Keratinocyte (primary cell): ENCODE results near the gene HOXA6. TPM values are rescaled to one million over a fixed set of nuclear protein-coding genes. Genes with fewer than 3 reads are reported as not detected.
A peak's percentile ranks its signal among the peaks of the same experiment; 100 is the strongest.

Source experiments
- DNase-seq: peaks from one replicate; pipeline ENCODE4 v3.0.0-alpha.2; 2011; ENCODE audit warnings: low read depth, missing footprints, low spot score
- FAIRE-seq: peaks from 2 replicates; lab custom pipeline; 2011; peaks lifted over from hg19 to GRCh38; lab: Jason Lieb, UNC
- H2AFZ ChIP-seq: 2 replicates; pipeline ENCODE4 v1.6.0; 2012; ENCODE audit warnings: low read length, control low read depth, inconsistent platforms; ENCODE audit not compliant: control insufficient read depth
- H3K27ac ChIP-seq: 2 replicates; pipeline ENCODE4 v1.5.1; 2011; ENCODE audit warnings: low read length; ENCODE audit not compliant: control insufficient read depth, insufficient read depth
- H3K27me3 ChIP-seq: 3 replicates; pipeline ENCODE4 v1.6.0; 2011; ENCODE audit warnings: low read length; ENCODE audit not compliant: control insufficient read depth, insufficient read depth; ENCODE audit errors: extremely low read depth
- H3K36me3 ChIP-seq, 2 experiments: 2 replicates in 1 of 2; 3 replicates in 1 of 2; pipeline ENCODE4 v1.5.1; 2011; ENCODE audit warnings: low read length in 2 of 2, mild to moderate bottlenecking in 1 of 2; ENCODE audit not compliant: control insufficient read depth in 2 of 2, insufficient read depth in 2 of 2; ENCODE audit errors: extremely low read depth in 1 of 2
- H3K4me1 ChIP-seq: 3 replicates; pipeline ENCODE4 v1.5.1; 2011; ENCODE audit warnings: low read length; ENCODE audit not compliant: control insufficient read depth, insufficient read depth; ENCODE audit errors: extremely low read depth
- H3K4me2 ChIP-seq: 3 replicates; pipeline ENCODE4 v1.6.0; 2011; ENCODE audit warnings: low read depth, low read length; ENCODE audit not compliant: control insufficient read depth, insufficient read depth; ENCODE audit errors: extremely low read depth
- H3K4me3 ChIP-seq, 3 experiments: fragments of 200-600 bp in 1 of 3; sonication (generic) in 1 of 3; 2 replicates in 2 of 3; 3 replicates in 1 of 3; pipeline ENCODE4 v1.5.1; 2011 to 2016; ENCODE audit warnings: low read length in 3 of 3, mild to moderate bottlenecking in 3 of 3, control low read depth in 2 of 3, inconsistent platforms in 1 of 3, low read depth in 1 of 3, mixed read lengths in 1 of 3, mixed run types in 1 of 3, moderate library complexity in 1 of 3; ENCODE audit not compliant: control insufficient read depth in 2 of 3, insufficient read depth in 2 of 3; ENCODE audit errors: extremely low read depth in 1 of 3
- H3K79me2 ChIP-seq: 2 replicates; pipeline ENCODE4 v1.6.0; 2012; ENCODE audit warnings: low read length; ENCODE audit not compliant: control insufficient read depth, insufficient read depth
- H3K9ac ChIP-seq: 3 replicates; pipeline ENCODE4 v1.6.0; 2011; ENCODE audit warnings: low read length; ENCODE audit not compliant: control insufficient read depth, insufficient read depth; ENCODE audit errors: extremely low read depth
- H3K9me1 ChIP-seq: 3 replicates; pipeline ENCODE4 v1.6.0; 2011; ENCODE audit warnings: low read length; ENCODE audit not compliant: control insufficient read depth, insufficient read depth; ENCODE audit errors: extremely low read depth
- H3K9me3 ChIP-seq: 2 replicates; pipeline ENCODE4 v1.5.1; 2012; ENCODE audit warnings: low read depth, low read length; ENCODE audit not compliant: control insufficient read depth
- H4K20me1 ChIP-seq: 3 replicates; pipeline ENCODE4 v1.6.0; 2011; ENCODE audit warnings: low read length; ENCODE audit not compliant: control insufficient read depth, insufficient read depth; ENCODE audit errors: extremely low read depth
- EZH2 ChIP-seq: IDR thresholded peaks from one replicate; pipeline ENCODE4 v1.6.1; 2012; ENCODE audit warnings: inconsistent platforms, mild to moderate bottlenecking, low read length, moderate library complexity
- dilution Hi-C: fragments of 300-500 bp; cut with MboI; formaldehyde crosslinking; loops from one replicate; pipeline ENCODE4 v1.7.0; 2020; ENCODE audit warnings: low sequenced_read_pairs; ENCODE audit not compliant: extremely low pct_ligation_motif_present
- polyA plus RNA-seq, 5 experiments: library from polyadenylated mRNA; depleted of rRNA in 3 of 5; stranded (reverse) in 3 of 5; stranded (forward) in 1 of 5; unstranded in 1 of 5; fragments of >200 nt; gene quantifications; 1 replicate in 1 of 5; 2 replicates in 3 of 5; 3 replicates in 1 of 5; pipeline versions ENCODE4 v1.2.1 to v1.2.3, GENCODE V29; 2011 to 2012; ENCODE audit warnings: missing spikeins in 2 of 5, low read depth in 1 of 5, low replicate concordance in 1 of 5
- TF ChIP-seq, protein P1 (sequence below), 3 experiments: IDR thresholded peaks in 1 of 3; conservative IDR thresholded peaks in 1 of 3; optimal IDR thresholded peaks in 1 of 3; 2 replicates in 2 of 3; 3 replicates in 1 of 3; pipeline versions ENCODE3 to v1.5.1; 2011; ENCODE audit warnings: low read length in 3 of 3, mild to moderate bottlenecking in 3 of 3, moderate library complexity in 2 of 3, control low read depth in 1 of 3, inconsistent platforms in 1 of 3; ENCODE audit not compliant: insufficient read depth in 2 of 3; ENCODE audit errors: extremely low read depth in 1 of 3

HOXA6 gene
- polyA plus RNA-seq, 1 donor (not counting 4 experiments of a cell fraction or from before 2014, with no cell fraction given): 0.54 TPM

DNA sequence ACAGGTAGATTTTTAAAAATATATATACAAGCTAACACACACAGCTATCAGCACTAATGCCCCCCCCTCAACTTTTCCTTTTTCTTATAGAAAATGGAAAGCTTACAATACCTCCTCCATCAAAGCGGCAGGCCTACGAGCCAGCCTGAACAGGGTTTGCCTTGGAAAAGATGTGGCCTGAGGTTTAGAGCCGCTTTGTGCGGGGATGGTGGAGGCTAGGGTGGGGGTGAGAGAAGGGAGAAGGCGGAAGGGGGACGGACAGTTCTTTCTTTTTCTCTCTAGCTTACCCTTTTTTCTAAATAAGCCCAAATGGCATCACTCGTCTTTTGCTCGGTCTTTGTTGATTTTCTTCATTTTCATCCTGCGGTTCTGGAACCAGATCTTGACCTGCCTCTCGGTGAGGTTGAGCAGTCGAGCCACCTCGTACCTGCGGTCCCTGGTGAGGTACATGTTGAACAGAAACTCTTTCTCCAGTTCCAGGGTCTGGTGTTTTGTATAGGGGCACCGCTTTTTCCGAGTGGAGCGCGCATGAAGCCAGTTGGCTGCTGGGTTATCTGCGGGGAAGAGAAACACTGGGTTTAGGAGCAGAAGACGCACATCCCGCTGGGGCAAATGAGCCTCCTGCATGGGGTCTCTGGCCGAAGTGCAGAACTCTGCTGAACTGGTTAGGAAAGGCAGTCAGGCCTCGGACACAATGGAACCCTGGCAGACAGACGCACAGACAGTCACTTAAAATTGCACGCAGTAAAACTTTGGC, 15.9 kb upstream of the HOXA6 start:
- peaks cover 4 to 10% of the 10 kb centered on the region in 2 experiments for H3K36me3 ChIP-seq
- H3K27ac ChIP-seq: peak overlapping the region; percentile 87
- peaks cover 34% of the 10 kb centered on the region for H3K4me1 ChIP-seq
- H3K79me2 ChIP-seq: peaks cover 75% of the 10 kb centered on the region
- H3K9me3 ChIP-seq: no peaks in the 10 kb centered on the region
- H3K9me1 ChIP-seq: no peaks in the 10 kb centered on the region
- H3K4me2 ChIP-seq: peak overlapping the region; percentile 98
- dilution Hi-C loops: no loop called here
- no peaks in the 10 kb centered on the region for H4K20me1 ChIP-seq
- H2AFZ ChIP-seq: no peak overlapping the region
- TF ChIP-seq, protein P1, sequence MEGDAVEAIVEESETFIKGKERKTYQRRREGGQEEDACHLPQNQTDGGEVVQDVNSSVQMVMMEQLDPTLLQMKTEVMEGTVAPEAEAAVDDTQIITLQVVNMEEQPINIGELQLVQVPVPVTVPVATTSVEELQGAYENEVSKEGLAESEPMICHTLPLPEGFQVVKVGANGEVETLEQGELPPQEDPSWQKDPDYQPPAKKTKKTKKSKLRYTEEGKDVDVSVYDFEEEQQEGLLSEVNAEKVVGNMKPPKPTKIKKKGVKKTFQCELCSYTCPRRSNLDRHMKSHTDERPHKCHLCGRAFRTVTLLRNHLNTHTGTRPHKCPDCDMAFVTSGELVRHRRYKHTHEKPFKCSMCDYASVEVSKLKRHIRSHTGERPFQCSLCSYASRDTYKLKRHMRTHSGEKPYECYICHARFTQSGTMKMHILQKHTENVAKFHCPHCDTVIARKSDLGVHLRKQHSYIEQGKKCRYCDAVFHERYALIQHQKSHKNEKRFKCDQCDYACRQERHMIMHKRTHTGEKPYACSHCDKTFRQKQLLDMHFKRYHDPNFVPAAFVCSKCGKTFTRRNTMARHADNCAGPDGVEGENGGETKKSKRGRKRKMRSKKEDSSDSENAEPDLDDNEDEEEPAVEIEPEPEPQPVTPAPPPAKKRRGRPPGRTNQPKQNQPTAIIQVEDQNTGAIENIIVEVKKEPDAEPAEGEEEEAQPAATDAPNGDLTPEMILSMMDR (optimal IDR thresholded peaks at IDR 0.05 in 1 of 3, IDR thresholded peaks at IDR 0.05 in 1 of 3, conservative IDR thresholded peaks at IDR 0.05 in 1 of 3; ENCODE audit: extremely low read depth in 1 of 3, insufficient read depth in 2 of 3, low read length in 3 of 3): no peak
- no peak for TF ChIP-seq EZH2
- no peaks in the 10 kb centered on the region for H3K27me3 ChIP-seq
- DNase-seq (no peak), FAIRE-seq (peak; percentile 23)
- peak overlapping the region; percentile 78 to 94 (median 84) for H3K4me3 ChIP-seq
- peak overlapping the region; percentile 83 for H3K9ac ChIP-seq

DNA sequence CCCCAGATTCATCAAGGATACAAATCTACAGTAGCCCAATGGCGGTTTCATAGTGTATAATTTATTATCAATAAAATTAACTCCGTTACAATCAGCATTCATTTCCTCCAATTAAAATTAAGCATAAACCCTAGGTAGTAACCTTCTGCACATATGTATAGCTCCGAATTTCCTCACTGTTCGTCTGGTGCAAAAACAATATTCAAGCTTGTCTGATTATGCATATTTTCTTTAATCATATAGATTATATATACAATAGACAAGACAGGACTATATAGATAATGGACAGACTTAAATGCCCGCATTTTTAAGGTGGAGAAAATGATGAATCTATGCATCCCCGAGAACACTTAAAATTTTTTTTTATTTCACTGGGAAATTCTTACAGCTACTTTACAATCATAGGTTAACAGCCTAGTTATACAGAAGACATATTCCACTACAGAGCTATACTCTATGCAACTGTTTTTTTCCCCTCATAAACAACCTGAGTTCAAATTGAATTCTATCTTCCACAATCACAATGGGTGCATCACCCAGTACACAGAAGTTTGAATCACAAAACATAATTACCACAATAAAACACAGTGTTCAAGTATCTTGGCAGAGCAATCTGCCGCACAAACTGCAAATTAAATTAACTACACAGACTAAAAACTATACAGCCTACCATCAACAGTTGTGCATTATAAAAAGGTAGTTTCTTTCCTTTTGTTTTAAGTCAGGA, 15.2 kb upstream of the HOXA6 start:
- Histone ChIP-seq H4K20me1 (no peaks in the 10 kb centered on the region), H3K4me3 (peak overlapping the region; percentile 78 to 94 (median 84)), H3K9me1 (no peaks in the 10 kb centered on the region), H3K9me3 (no peaks in the 10 kb centered on the region), H3K4me2 (peak overlapping the region; percentile 98), H3K27ac (peak overlapping the region; percentile 87), H3K27me3 (no peaks in the 10 kb centered on the region), H3K4me1 (peaks cover 33% of the 10 kb centered on the region), H3K9ac (peak overlapping the region; percentile 83), H3K36me3 (peaks cover 4 to 10% of the 10 kb centered on the region in 2 experiments), H2AFZ (no peak overlapping the region), H3K79me2 (peaks cover 67% of the 10 kb centered on the region)
- DNase-seq (no peak), FAIRE-seq (no peak)
- dilution Hi-C loops: no loop called here
- TF ChIP-seq, protein P1 (optimal IDR thresholded peaks at IDR 0.05 in 1 of 3, IDR thresholded peaks at IDR 0.05 in 1 of 3, conservative IDR thresholded peaks at IDR 0.05 in 1 of 3; ENCODE audit: extremely low read depth in 1 of 3, insufficient read depth in 2 of 3, low read length in 3 of 3): no peak
- no peak for TF ChIP-seq EZH2
